Purkinje cell (primary cell): ENCODE data around the gene ABCB6. TPM values are rescaled to one million over a fixed set of nuclear protein-coding genes. Genes with fewer than 3 reads are reported as not detected.

Experiments
- polyA plus RNA-seq: library from polyadenylated mRNA; unstranded; fragments of >200 nt; fragmentation: Nextera tagmentation; gene quantifications from 2 replicates; pipeline ENCODE4 v1.2.1, GENCODE V29; 2014

ABCB6 gene
- polyA plus RNA-seq, 1 donor from 2014 or later = 25.0 TPM

Other genes starting within 250 kb of the ABCB6 start
- not detected in 2 replicates for gene FEV, start 233.8 kb downstream of the ABCB6 start, polyA plus RNA-seq
- not detected in 2 replicates for gene CRYBA2, start 225.5 kb downstream of the ABCB6 start, polyA plus RNA-seq
- 2.5 TPM in 1 of 2 replicates, not detected in the other for gene CFAP65, start 177.4 kb downstream of the ABCB6 start, polyA plus RNA-seq
- gene IHH, start 158.0 kb downstream of the ABCB6 start, polyA plus RNA-seq = not detected in 2 replicates
- gene NHEJ1, start 58.1 kb downstream of the ABCB6 start, polyA plus RNA-seq = 7.2 and 8.3 TPM in 2 replicates
- not detected in 2 replicates for gene SLC23A3, start 48.9 kb downstream of the ABCB6 start, polyA plus RNA-seq
- gene CNPPD1, start 42.0 kb downstream of the ABCB6 start, polyA plus RNA-seq = 4.6 and 9.5 TPM in 2 replicates
- 43.3 and 81.2 TPM in 2 replicates for gene RETREG2, start 40.7 kb downstream of the ABCB6 start, polyA plus RNA-seq
- gene ZFAND2B, start 12.2 kb downstream of the ABCB6 start, polyA plus RNA-seq = 6.2 and 7.7 TPM in 2 replicates
- 24.5 and 24.6 TPM in 2 replicates for gene ATG9A, start 10.7 kb upstream of the ABCB6 start, polyA plus RNA-seq
- 11.0 and 12.0 TPM in 2 replicates for gene ANKZF1, start 10.8 kb upstream of the ABCB6 start, polyA plus RNA-seq
- gene GLB1L, start 26.5 kb upstream of the ABCB6 start, polyA plus RNA-seq = 0.46 and 3.0 TPM in 2 replicates
- gene STK16, start 26.5 kb upstream of the ABCB6 start, polyA plus RNA-seq = 2.6 and 9.3 TPM in 2 replicates
- gene TUBA4B, start 34.3 kb upstream of the ABCB6 start, polyA plus RNA-seq = not detected in 2 replicates
- 297 and 356 TPM in 2 replicates for gene TUBA4A, start 35.0 kb upstream of the ABCB6 start, polyA plus RNA-seq
- gene DNAJB2, start 60.4 kb upstream of the ABCB6 start, polyA plus RNA-seq = 16.3 and 37.3 TPM in 2 replicates
- gene PTPRN, start 90.4 kb upstream of the ABCB6 start, polyA plus RNA-seq = 89.5 and 103 TPM in 2 replicates
- gene RESP18, start 113.8 kb upstream of the ABCB6 start, polyA plus RNA-seq = 6.5 TPM in 1 of 2 replicates, not detected in the other
- gene DNPEP, start 169.0 kb upstream of the ABCB6 start, polyA plus RNA-seq = 14.2 and 14.7 TPM in 2 replicates
- gene DES, start 199.4 kb upstream of the ABCB6 start, polyA plus RNA-seq = not detected in 2 replicates
- 1.5 and 3.0 TPM in 2 replicates for gene SPEG, start 215.9 kb upstream of the ABCB6 start, polyA plus RNA-seq